Activated CD4-positive, alpha-beta T cell treated with anti-CD3 and anti-CD28 coated beads for 48 hours (primary cell): ENCODE results near the gene GSTA1.
"Not testable (repeated sequence)": the region's sequence is repeated elsewhere in the genome, so short reads cannot be mapped to it uniquely, and the experiment has no call there.

Experiments used
- DNase-seq: peaks from one replicate; pipeline ENCODE4 v3.0.0-alpha.2; 2020

Gene GSTA1

DNA sequence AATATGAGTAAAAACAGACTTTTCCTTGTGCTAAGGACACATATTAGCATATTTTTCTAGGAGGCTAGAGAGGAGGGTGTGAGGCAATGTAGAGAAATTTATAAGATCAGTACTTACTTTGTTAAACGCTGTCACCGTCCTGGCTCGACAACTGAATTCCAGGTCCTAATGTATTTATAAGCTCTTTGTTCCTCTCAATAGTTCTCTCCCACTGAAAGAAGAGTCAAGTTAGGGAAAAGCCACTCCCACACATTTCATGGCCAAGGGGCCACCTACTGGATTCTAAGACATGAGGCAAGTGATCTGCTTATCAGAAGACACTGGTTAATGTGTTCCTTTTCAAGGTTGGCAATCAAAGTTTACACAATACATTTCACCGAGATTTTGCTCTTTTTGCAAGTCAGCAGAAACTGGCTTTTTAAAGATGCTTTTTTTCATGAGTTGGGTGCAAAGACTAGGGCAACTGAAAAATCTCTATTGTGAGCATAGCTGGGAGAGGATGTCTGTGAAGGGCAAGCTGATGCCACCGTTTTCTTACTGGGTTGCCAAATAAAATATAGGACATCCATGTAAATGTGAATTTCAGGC, at the start of gene GSTA1:
Gene GSTA1 (minus strand): TSS at position 149 of the 588 bp plus-strand sequence. CDS start 4,549 bp downstream, outside the sequence.
- DNase-seq, result not testable (repeated sequence)

DNA sequence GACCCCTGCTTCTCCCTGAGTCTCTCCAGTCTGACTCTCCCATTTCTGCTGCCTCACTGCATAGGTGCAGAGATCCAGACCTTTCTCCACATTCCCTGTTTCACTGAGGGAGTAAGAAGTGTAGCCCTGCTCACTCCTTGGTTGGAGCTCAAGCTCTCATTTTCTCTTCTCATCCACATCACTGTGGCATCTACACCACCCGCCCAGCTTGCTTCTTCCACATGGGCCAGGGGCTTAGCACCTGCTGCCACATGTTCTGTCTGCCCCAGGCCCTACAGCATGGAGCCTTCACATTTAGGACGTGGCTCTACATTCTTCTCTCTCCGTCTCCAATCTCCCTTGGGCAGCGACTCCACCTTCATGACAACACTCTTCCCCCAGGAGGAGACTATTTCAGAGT, 45.5 kb upstream of the GSTA1 start:
- DNase-seq, result no peak

DNA sequence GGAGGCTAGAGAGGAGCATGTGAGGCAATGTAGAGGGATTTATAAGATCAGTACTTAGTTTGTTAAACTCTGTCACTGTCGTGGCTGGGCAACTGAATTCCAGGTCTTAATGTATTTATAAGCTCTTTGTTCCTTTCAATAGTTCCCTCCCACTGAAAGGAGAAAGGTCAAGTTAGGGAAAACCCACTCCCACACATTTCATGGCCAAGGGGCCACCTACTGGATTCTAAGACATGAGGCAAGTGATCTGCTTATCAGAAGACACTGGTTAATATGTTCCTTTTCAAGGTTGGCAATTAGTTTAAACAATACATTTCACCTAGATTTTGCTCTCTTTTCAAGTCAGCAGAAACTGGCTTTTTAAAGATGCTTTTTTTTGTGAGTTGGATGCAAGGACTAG, 42.4 kb upstream of the GSTA1 start:
- DNase-seq, result no peak

- no peak for DNase-seq
Measured at GRCh38 chr6:52843605-52844004, 40.0 kb upstream of the GSTA1 start.

DNA sequence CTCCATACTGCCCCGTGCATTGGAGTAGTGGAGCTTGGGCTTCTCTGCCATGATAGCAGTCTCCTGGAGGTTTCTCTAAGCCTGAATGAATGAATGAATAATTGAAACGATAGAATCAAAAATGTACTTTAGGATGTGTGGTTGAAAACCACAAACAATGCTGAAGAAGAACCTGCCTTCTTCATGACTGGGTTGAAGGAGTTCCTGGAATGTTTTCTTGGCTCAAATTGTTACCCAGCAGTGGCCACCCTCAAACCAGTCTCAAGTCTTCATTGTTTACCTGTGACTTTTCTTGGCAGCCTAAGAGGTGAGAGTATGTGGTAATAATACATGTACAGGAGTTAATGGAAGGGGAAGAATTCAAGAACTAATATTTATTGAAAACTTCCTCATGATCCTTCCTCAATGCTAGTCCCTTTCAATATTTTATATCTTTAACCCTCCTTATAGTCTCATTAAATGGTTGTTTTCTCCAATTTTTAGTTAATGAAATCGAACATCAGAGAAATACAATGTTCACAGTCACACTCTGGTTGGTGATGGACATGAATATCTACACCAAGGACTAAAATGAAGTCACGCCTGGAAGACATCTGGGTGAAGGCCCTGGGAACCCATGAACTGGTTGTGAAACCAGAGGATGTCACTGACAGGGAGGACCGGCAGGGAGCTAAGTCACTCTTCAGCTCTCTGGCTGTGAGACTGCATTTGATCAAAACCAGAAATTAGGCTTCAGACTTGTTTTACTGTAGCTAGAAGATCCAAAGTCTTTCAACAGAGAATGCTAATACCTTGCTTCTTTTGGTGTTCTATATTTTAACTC, 37.4 kb upstream of the GSTA1 start, which contains the start of gene GSTA5:
Gene GSTA5 (minus strand): TSS at position 51 of the 823 bp plus-strand sequence.
- DNase-seq, result no peak

DNA sequence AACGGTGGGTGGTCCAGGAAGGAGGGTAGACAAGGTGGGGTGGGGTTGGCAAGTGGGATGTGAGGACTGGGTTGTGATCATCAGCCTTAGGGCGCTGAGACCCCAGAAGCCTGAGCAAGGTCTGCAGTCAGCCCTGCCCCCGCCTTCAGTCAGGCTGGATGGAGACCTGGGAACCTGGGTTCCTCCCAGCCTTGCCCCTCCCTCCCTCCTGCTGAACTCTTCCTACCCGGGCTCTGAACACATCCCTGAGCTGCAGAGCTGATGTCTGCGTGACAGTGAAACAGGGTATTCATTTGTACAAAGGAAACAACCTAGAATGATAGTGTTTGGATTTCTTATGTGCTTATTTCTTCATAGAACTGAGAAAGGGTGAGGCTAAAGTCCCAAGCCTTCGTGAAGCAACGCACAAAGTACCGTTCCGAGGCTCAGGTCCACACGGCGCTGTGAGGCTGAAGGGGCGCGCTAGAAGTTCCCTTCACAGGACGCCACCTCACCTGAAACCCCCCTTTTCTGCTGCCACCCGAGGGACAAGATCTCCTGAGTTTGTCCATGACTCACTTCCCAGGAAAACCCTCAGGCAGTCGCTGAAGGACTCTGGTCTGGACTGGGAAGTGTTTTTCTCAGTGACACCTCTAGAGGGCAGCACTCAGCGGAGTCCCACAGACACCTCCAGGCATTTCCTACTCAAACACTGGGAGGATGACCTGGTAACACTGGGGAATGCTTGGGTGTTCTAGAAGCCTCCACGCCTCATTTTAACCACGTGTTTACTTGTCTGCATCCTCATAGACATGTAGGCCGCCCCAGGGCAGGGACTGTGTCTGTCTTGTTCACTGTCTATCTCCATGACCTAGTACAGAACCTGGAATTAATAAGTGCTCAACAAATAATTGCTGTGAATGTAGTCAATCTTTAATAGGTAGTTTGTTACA, 35.8 kb upstream of the GSTA1 start:
- DNase-seq, result peak; percentile 50

DNA sequence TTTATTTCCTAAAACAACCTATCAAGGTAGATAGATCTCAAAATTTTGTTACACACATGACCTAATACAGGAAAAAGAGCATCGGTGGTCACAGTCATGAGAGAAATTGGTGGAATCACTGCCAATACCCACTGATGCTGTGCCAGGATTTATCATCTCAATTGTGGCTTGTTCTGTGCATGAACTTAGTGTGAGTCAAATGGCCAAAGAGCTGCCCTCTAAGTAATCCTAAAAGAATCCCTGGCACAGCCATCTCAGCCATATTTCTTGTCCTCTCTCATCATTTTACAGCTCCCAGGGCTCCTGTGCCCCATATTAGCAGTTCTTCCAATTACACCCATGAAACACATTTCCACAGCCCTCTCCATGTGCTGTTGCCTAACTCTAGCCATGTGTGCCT, 30.9 kb upstream of the GSTA1 start:
- no peak for DNase-seq

DNA sequence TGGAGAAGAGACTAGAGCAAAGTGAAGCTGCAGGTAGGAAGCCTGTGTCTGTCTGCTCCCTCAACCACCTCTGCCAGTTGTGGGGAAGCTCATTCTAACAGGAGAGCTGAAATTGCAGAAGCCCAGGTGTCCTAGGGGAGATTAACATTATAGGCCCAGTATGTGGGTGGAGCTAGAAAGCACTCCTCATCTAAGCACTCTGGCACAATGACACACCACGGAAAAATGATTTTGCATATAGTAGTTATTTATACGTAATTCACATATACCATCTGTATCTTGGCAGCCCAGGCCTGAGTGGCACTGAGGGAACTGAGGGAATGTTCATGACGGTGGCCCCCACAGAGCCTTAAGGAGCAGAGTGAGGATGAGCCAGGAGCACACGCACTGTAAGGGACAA, 27.3 kb upstream of the GSTA1 start:
- not testable (repeated sequence) for DNase-seq

DNA sequence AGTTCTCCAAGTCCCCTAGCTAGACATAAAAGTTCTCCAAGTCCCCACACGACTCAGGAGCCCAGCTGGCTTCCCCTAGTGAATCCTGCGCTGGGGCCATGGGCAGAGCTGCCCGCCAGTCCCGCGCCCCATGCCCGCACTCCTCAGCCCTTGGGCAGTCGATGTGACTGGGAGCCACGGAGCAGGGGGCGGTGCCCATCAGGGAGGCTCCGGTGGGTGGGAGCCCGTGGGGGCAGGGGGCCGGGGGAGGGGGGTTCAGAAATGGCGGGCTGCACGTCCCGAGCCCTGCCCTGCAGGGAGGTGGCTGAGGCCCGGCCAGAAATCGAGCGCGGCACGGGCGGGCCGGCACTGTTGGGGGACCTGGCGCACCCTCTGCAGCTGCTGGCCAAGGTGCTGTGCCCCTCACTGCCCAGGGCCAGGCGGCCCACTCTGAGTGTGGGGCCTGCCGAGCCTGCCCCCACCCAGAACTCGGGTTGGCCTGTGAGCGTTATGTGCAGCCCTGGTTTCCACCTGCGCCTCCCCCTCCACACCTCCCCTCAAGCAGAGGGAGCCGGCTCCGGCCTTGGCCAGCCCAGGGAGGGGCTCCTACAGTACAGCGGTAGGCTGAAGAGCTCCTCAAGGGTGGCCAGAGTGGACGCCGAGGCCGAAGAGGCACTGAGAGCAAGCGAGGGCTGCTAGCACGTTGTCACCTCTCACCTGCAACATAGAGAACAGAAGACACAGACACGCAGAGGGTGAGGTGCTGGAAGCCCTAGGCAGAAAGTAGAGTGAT, 25.6 kb upstream of the GSTA1 start:
- DNase-seq, result no peak

DNA sequence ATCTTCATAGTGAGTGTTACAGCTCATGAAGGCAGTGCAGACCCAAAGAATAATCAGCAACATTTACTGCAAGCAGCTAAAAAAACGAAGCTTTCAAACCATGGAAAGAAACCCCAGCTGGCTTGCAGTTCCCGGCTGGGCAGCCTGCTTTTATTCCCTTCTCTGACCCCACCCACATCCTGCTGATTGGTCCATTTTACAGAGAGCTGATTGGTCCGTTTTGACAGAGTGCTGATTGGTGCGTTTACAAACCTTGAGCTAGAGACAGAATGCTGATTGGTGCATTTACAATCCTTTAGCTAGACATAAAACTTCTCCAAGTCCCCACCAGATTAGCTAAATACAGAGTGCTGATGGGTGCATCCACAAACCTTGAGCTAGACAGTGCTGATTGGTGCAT, 25.0 kb upstream of the GSTA1 start:
- DNase-seq, result not testable (repeated sequence)

DNA sequence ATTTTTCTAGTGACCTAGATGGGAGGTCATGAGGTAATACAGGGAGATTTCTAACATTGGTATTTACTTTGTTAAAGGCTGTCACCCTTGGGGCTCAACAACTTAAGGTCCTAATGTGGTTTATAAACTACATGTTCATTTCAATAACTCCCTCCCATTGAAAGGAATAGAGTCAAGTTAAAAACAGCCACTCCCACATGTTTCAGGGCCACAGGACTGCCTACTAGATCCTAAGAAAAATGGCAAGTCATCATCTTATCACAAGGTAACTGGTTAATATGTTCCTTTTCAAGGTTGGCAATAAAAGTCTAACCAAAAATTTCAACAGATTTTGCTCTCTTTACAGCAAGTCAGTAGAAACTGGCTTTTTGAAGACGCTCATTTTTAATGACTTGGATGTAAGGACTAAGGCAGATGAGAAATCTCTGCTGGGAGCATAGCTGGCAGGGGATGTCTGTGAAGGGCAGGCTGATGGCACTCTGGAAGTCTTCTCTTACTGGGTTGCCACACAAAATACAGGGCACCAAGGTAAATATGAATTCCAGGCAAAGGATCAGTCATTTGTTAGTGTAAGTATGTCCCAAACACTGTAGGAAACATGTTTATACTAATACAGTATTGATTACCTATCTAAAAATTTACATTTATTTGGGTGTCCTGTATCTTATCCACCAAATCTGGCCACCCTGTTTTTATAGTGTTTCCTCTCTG, 23.6 kb upstream of the GSTA1 start:
- DNase-seq, result not testable (repeated sequence)

DNA sequence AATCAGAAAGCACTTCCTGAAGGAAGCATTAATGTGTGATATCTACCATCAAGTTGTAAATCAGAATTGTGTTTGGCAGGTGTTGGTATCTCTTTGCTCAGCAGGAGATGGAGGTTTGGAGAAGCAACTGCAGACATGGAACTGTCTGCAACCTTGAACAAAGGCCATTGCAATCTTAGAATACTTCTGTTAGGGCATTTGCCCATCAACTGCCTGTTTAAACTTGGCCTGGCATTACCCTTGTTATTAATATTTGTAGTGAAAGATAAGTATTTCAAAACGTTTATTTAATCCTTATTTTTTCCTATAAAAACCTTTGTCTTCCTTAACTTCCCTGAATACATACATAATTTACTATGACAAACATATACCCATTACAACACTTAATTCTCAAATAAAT, 22.9 kb upstream of the GSTA1 start:
- no peak for DNase-seq

DNA sequence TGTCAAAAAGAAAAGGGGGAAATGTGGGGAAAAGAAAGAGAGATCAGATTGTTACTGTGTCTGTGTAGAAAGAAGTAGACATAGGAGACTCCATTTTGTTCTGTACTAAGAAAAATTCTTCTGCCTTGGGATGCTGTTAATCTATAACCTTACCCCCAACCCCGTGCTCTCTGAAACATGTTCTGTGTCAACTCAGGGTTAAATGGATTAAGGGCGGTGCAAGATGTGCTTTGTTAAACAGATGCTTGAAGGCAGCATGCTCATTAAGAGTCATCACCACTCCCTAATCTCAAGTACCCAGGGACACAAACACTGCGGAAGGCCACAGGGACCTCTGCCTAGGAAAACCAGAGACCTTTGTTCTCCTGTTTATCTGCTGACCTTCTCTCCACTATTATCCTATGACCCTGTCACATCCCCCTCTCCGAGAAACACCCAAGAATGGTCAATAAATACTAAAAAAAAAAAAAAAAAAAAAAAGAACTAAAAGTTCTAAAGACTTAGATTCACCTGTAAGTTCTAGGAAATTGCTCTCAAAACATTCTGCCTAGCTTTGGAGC, 22.4 kb upstream of the GSTA1 start:
- not testable (repeated sequence) for DNase-seq

- DNase-seq, result not testable (repeated sequence)
Measured at GRCh38 chr6:52825270-52825793, 21.7 kb upstream of the GSTA1 start.

GRCh38 chr6:52821842-52822241, 18.2 kb upstream of the GSTA1 start:
- no peak for DNase-seq

DNA sequence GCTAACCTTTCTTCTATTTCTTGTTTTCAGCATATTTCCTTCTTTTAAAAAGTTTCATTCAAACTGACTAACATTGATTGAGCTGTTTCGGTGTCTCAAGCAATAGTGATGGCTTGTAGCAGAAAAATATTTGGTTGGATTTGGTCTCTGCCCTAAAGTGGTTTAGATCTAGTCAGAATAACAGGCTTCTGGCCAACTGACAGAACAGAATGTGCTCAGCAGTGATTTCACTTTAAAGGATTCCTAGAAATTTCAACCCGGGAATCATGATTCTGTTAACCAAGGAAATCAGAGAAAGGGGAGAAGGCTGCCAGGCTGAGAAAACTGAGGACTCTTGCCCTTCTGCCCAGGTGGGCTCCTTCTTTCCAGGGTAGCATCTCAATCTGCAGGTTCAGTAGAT, 16.6 kb upstream of the GSTA1 start:
- DNase-seq, result no peak

DNA sequence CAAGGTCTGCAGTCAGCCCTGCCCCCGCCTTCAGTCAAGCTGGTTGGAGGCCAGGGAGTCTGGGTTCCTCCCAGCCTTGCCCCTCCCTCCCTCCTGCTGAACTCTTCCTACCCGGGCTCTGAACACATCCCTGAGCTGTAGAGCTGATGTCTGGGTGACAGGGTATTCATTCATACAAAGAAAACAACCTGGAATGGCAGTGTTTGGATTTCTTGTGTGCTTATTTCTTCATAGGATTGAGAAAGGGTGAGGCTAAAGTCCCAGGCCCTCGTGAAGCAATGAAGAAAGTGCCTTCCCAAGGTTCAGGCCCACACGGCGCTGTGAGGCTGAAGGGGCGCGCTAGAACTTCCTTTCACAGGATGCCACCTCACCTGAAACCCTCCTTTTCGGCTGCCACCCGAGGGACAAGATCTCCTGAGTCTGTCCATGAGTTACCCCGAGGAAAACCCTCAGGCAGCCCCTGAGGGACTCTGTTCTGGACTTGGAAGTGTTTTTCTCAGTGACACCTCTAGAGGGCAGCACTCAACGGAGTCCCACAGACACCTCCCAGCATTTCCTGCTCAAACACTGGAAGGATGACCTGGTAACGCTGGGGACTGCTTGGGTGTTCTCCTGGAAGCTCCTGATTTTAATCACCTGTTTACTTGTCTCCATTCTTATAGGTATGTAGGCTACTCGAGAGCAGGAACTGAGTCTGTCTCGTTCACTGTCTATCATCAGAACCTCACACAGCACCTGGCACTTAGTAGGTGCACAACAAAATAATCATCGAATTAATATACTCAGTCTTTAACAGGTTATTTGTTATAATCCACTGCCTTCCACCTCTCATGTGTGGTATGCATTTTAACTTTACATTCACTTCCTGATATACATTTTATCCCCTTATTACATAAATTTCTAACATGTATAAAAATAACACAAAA, 11.8 kb upstream of the GSTA1 start:
- DNase-seq, result peak; percentile 57

- DNase-seq, result not testable (repeated sequence)
Measured at GRCh38 chr6:52814545-52814944, 10.9 kb upstream of the GSTA1 start.

- DNase-seq, result not testable (repeated sequence)
Measured at GRCh38 chr6:52809777-52810176, 6.2 kb upstream of the GSTA1 start.

DNA sequence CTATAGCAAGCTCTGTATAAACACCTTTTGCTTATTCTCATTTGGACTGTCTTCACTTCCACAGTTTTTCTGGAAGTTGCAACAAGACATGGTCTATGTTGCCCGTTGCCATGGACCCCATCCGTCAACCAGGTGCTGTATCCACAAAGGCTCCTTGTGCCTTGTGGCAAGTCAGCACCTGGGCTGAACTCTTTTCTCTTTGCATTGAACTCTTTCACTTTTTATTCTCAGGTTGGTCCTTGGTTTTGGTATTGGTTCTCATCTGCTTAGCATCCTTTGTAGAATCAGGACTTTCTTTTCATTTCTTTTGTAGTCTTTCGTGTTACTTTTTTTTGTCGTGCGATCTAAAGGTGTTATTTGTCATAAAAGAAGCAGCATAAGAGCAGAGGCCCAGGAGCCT, 5.0 kb upstream of the GSTA1 start:
- DNase-seq, result no peak
